ENCODE measurements around the gene CEL. TPM values are rescaled to one million over a fixed set of nuclear protein-coding genes. Genes with fewer than 3 reads are reported as not detected.
"Not testable (repeated sequence)": the region's sequence is repeated elsewhere in the genome, so short reads cannot be mapped to it uniquely, and the experiment has no call there.

CEL gene
- total RNA-seq (2014; rRNA removed; shearing (Covaris generic)): 0.77 and 1.0 TPM in 2 replicates

- not testable (repeated sequence) for DNase-seq (ENCODE audit: low spot score)
These were observed at the start of gene CEL for GRCh38 chr9:133061764-133062145. CEL (plus strand) TSS chr9:133061981; CDS start chr9:133062003, 22 bp downstream.

- no peak for DNase-seq (ENCODE audit: low spot score)
These were observed 47.1 kb upstream of the CEL start for GRCh38 chr9:133014696-133015095.

GRCh38 chr9:133023117-133023890 lies 38.5 kb upstream of the CEL start:
- no peak for DNase-seq (ENCODE audit: low spot score)

- DNase-seq (ENCODE audit: low spot score): no peak
These were observed 35.4 kb upstream of the CEL start for GRCh38 chr9:133026426-133026825.

GRCh38 chr9:133027134-133027533 lies 34.6 kb upstream of the CEL start:
- no peak for DNase-seq (ENCODE audit: low spot score)

GRCh38 chr9:133028221-133028620 lies 33.6 kb upstream of the CEL start:
- DNase-seq (ENCODE audit: low spot score): no peak

GRCh38 chr9:133029994-133030316 lies 31.8 kb upstream of the CEL start:
- no peak for DNase-seq (ENCODE audit: low spot score)

GRCh38 chr9:133030317-133031129 lies 31.3 kb upstream of the CEL start, which contains the start of gene GTF3C5:
GTF3C5 (plus strand) TSS chr9:133030997; CDS start chr9:133031012, 15 bp downstream.
- peak; percentile 100 for DNase-seq (ENCODE audit: low spot score)

GRCh38 chr9:133031130-133031422 lies 30.7 kb upstream of the CEL start:
- DNase-seq (ENCODE audit: low spot score): no peak

- peak; percentile 28 for DNase-seq (ENCODE audit: low spot score)
These were observed 30.3 kb upstream of the CEL start for GRCh38 chr9:133031496-133031911.

GRCh38 chr9:133032171-133032570 lies 29.6 kb upstream of the CEL start:
- DNase-seq (ENCODE audit: low spot score): no peak

GRCh38 chr9:133035669-133036068 lies 26.1 kb upstream of the CEL start:
- DNase-seq (ENCODE audit: low spot score): no peak

GRCh38 chr9:133037775-133038515 lies 23.8 kb upstream of the CEL start:
- DNase-seq (ENCODE audit: low spot score): no peak

GRCh38 chr9:133040892-133041479 lies 20.8 kb upstream of the CEL start:
- peak; percentile 49 for DNase-seq (ENCODE audit: low spot score)

- no peak for DNase-seq (ENCODE audit: low spot score)
These were observed 19.8 kb upstream of the CEL start for GRCh38 chr9:133041958-133042357.

GRCh38 chr9:133042676-133043075 lies 19.1 kb upstream of the CEL start:
- DNase-seq (ENCODE audit: low spot score): no peak

- DNase-seq (ENCODE audit: low spot score): no peak
These were observed 18.2 kb upstream of the CEL start for GRCh38 chr9:133043449-133044035.

GRCh38 chr9:133044125-133044524 lies 17.7 kb upstream of the CEL start:
- DNase-seq (ENCODE audit: low spot score): no peak

GRCh38 chr9:133044661-133045060 lies 17.1 kb upstream of the CEL start:
- DNase-seq (ENCODE audit: low spot score): no peak

- DNase-seq (ENCODE audit: low spot score): no peak
These were observed 16.6 kb upstream of the CEL start for GRCh38 chr9:133045132-133045531.

GRCh38 chr9:133046196-133046899 lies 15.4 kb upstream of the CEL start:
- no peak for DNase-seq (ENCODE audit: low spot score)

Measured in A172 (cell line).